Esophagus squamous epithelium (tissue), 5 donors: ENCODE data around the gene AOPEP. TPM values are rescaled to one million over a fixed set of nuclear protein-coding genes. Genes with fewer than 3 reads are reported as not detected.

Experiments used
- DNase-seq: peaks from one replicate; lab custom pipeline; 2025; lab: John Stamatoyannopoulos, UW
- H3K27ac ChIP-seq, 4 donors: fragments of 200-600 bp; sonication (generic); one replicate each; pipeline ENCODE4 v1.5.1; 2016 to 2019; ENCODE audit warnings: mild to moderate bottlenecking in 1 of 4
- H3K27me3 ChIP-seq, 4 donors: fragments of 200-600 bp; sonication (generic); 1 replicate in 3 of 4; 2 replicates in 1 of 4; pipeline versions ENCODE4 v1.5.1 to v1.6.0; 2017 to 2021; ENCODE audit warnings: antibody characterized with exemption in 1 of 4
- H3K36me3 ChIP-seq, 3 donors: fragments of 200-600 bp; sonication (generic); one replicate each; pipeline ENCODE4 v1.5.1; 2016 to 2019
- H3K4me1 ChIP-seq, 3 donors: fragments of 200-600 bp; sonication (generic); one replicate each; pipeline ENCODE4 v1.5.1; 2017 to 2019
- H3K4me3 ChIP-seq, 4 donors: fragments of 200-600 bp; sonication (generic); 1 replicate in 3 of 4; 2 replicates in 1 of 4; pipeline ENCODE4 v1.5.1; 2016 to 2019; ENCODE audit warnings: mild to moderate bottlenecking in 2 of 4, moderate library complexity in 1 of 4
- H3K9me3 ChIP-seq, 3 donors: fragments of 200-600 bp; sonication (generic); one replicate each; pipeline ENCODE4 v1.5.1; 2016 to 2019
- CTCF ChIP-seq, 6 experiments: fragments of 450-650 bp in 4 of 6; fragments of 200-600 bp in 2 of 6; sonication (generic) in 2 of 6; IDR thresholded peaks; one replicate each; pipeline ENCODE4 v1.5.1; 2016 to 2019; ENCODE audit warnings: antibody characterized with exemption in 6 of 6, mild to moderate bottlenecking in 4 of 6, moderate library complexity in 4 of 6
- POLR2A ChIP-seq, 4 donors: fragments of 450-650 bp; IDR thresholded peaks; one replicate each; pipeline ENCODE4 v1.6.1; 2017; ENCODE audit warnings: antibody characterized with exemption in 4 of 4, mild to moderate bottlenecking in 4 of 4, moderate library complexity in 3 of 4
- WGBS, 2 donors: methylation state at CpG; one replicate each; pipeline ENCODE4 v1.1.5; 2018; 5-methylcytosine and 5-hydroxymethylcytosine counted together
- intact Hi-C: fragments of 100-400 bp; cut with DNase I; formaldehyde crosslinking; loops from one replicate; pipeline ENCODE4 v1.15.0; 2022
- total RNA-seq, 4 donors: library from RNA; depleted of rRNA; stranded (reverse); fragments of >200 nt; gene quantifications; one replicate each; pipeline ENCODE4 v1.1.0, GENCODE V29; 2016
- donor health status: DM: yes; HTN: yes; CAD: no.

The AOPEP gene
- total RNA-seq, 4 donors from 2014 or later, result 101 to 300 (median 115) TPM

GRCh38 chr9:95037789-95038521 lies 311.5 kb downstream of the AOPEP start:
- H3K36me3 ChIP-seq, result peaks cover 0 to 36% (median 4%) of the 10 kb centered on the region in 3 donors
- WGBS, 2 donors, result 51 to 82% methylated on average over 7 of the region's 7 CpGs
- intact Hi-C loops, result no loop called here
- H3K4me1 ChIP-seq, result peaks cover 18 to 99% (median 68%) of the 10 kb centered on the region in 3 donors
- H3K4me3 ChIP-seq, result no peak overlapping the region
- peak overlapping the region; percentile 78 to 97 (median 80) for H3K27ac ChIP-seq
- DNase-seq, result no peak
- no peaks in the 10 kb centered on the region for H3K9me3 ChIP-seq
- TF ChIP-seq POLR2A (IDR thresholded peaks at IDR 0.05) (no peak), CTCF (IDR thresholded peaks at IDR 0.05) (no peak)
- no peaks in the 10 kb centered on the region for H3K27me3 ChIP-seq

DNA sequence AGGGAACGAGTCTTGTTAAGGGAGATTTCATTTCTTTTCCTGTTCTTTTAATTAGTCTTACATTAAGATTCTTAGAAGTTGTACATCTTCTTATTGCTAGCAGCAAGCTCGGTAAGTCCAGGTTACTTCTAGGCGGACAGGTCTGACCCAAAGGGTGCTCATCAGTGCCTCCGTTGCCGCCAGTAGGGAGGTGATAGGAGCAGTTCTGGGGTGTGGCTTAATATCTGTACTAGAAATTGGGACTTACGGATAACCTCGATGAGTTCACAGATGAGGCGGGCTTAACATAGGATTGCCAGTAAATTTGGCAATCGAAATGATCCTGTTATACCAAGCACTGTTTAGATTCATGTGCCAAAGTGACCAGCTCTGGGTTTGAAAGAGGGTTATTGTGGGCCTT lies 312.2 kb downstream of the AOPEP start:
- Histone ChIP-seq H3K9me3 (no peaks in the 10 kb centered on the region), H3K27ac (peak overlapping the region; percentile 78 to 97 (median 80)), H3K27me3 (no peaks in the 10 kb centered on the region), H3K4me1 (peaks cover 18 to 99% (median 63%) of the 10 kb centered on the region in 3 donors), H3K36me3 (peaks cover 0 to 39% (median 4%) of the 10 kb centered on the region in 3 donors), H3K4me3 (no peak overlapping the region)
- WGBS, 2 donors, result 36 to 71% methylated on average over 8 to 9 of the region's 9 CpGs
- intact Hi-C loops, result no loop called here
- no peak for DNase-seq
- TF ChIP-seq CTCF (IDR thresholded peaks at IDR 0.05), result no peak

DNA sequence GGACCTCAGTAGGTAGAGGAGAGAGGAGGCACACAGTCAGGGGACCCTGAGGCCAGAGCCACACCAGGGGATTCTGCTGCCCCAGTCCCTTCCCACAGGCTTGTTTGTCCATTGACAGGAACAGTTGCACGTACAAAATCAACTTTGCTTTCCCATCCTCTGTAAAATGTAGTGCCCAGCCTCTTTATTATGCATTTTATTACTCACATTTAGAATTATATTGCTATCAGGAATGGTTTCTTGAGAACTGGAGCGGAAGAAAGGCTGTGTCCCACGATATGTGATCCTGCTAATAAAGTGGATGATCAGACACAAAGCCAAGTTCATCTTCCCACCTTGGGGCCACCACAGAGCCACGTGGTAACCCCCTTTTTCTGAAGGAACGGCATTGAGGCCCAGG lies 313.6 kb downstream of the AOPEP start:
- Histone ChIP-seq H3K27me3 (no peaks in the 10 kb centered on the region), H3K36me3 (peaks cover 0 to 49% (median 4%) of the 10 kb centered on the region in 3 donors), H3K9me3 (no peaks in the 10 kb centered on the region), H3K27ac (peak overlapping the region; percentile 3 to 97 (median 42)), H3K4me3 (no peak overlapping the region), H3K4me1 (peaks cover 25 to 99% (median 70%) of the 10 kb centered on the region in 3 donors)
- whole genome bisulfite sequencing, 2 donors, result 63 to 74% methylated on average over 5 of the region's 5 CpGs
- no peak for DNase-seq
- intact Hi-C loops, result no loop called here
- TF ChIP-seq POLR2A (IDR thresholded peaks at IDR 0.05) (no peak), CTCF (IDR thresholded peaks at IDR 0.05) (no peak)

GRCh38 chr9:95043826-95044225 lies 317.3 kb downstream of the AOPEP start:
- peak overlapping the region in 3 of 4 donors; percentile 93 to 97 (median 94) for H3K27ac ChIP-seq
- no peak for DNase-seq
- 50 to 51% methylated on average over 5 of the region's 5 CpGs for WGBS, 2 donors
- intact Hi-C loops, result no loop called here
- H3K4me1 ChIP-seq, result peaks cover 26 to 95% (median 54%) of the 10 kb centered on the region in 3 donors
- TF ChIP-seq POLR2A (IDR thresholded peaks at IDR 0.05) (no peak), CTCF (IDR thresholded peaks at IDR 0.05) (no peak)
- no peaks in the 10 kb centered on the region for H3K27me3 ChIP-seq
- no peak overlapping the region for H3K4me3 ChIP-seq
- peaks cover 0 to 27% (median 4%) of the 10 kb centered on the region in 3 donors for H3K36me3 ChIP-seq
- no peaks in the 10 kb centered on the region for H3K9me3 ChIP-seq

- Histone ChIP-seq H3K27ac (peak overlapping the region; percentile 86 to 97 (median 94)), H3K4me1 (peaks cover 26 to 94% (median 44%) of the 10 kb centered on the region in 3 donors), H3K27me3 (no peaks in the 10 kb centered on the region), H3K9me3 (no peaks in the 10 kb centered on the region), H3K36me3 (peaks cover 0 to 26% (median 4%) of the 10 kb centered on the region in 3 donors), H3K4me3 (peak overlapping the region; percentile 13 to 80 (median 43))
- intact Hi-C loops, result no loop called here
- 35 to 50% methylated on average over 5 to 14 of the region's 36 CpGs for WGBS, 2 donors
- DNase-seq, result no peak
- TF ChIP-seq CTCF (IDR thresholded peaks at IDR 0.05) (peak in 5 of 6 experiments; percentile 46 to 88 (median 66)), POLR2A (IDR thresholded peaks at IDR 0.05) (peak in 1 of 4 donors; percentile 44)
These were observed 318.4 kb downstream of the AOPEP start for GRCh38 chr9:95044731-95045508.
